Measurements from ENCODE around the gene SBK1. TPM values are rescaled to one million over a fixed set of nuclear protein-coding genes. Genes with fewer than 3 reads are reported as not detected.
A peak's percentile ranks its signal among the peaks of the same experiment; 100 is the strongest.

Gene SBK1
- total RNA-seq, 2 experiments from 2014 or later = 35.3 to 35.9 TPM

- TF ChIP-seq CTCF (IDR thresholded peaks at IDR 0.05) = no peak
- H3K27me3 Mint-ChIP-seq = no peaks in the 10 kb centered on the region
- DNase-seq (no peak), ATAC-seq (no peak)
- no peak overlapping the region for H3K4me3 Mint-ChIP-seq
- intact Hi-C loops (cut with micrococcal nuclease) = no loop called here
- no peaks in the 10 kb centered on the region for H3K9me3 Mint-ChIP-seq
- CTCF ChIA-PET = interaction anchor here (0.7 to 10.3 kb wide), 4 partner anchors 9 to 296 kb away, joined by 4 to 259 read pairs (median 10); no protein-coding TSS in a partner anchor
- POLR2A ChIA-PET = no interaction called here
- H3K36me3 Mint-ChIP-seq (ENCODE audit: low read depth) = peaks cover 4% of the 10 kb centered on the region
- H3K27ac Mint-ChIP-seq = no peak overlapping the region
- peaks cover 17% of the 10 kb centered on the region for H3K4me1 Mint-ChIP-seq (ENCODE audit: low read depth)
Measured at GRCh38 chr16:28320741-28321140, 28.4 kb downstream of the SBK1 start.

- TF ChIP-seq CTCF (IDR thresholded peaks at IDR 0.05) = peak; percentile 94
- Mint-ChIP-seq H3K36me3 (ENCODE audit: low read depth) (peaks cover 4% of the 10 kb centered on the region), H3K27ac (no peak overlapping the region), H3K4me3 (no peak overlapping the region), H3K4me1 (ENCODE audit: low read depth) (peaks cover 10% of the 10 kb centered on the region), H3K9me3 (no peaks in the 10 kb centered on the region), H3K27me3 (no peaks in the 10 kb centered on the region)
- intact Hi-C loops (cut with micrococcal nuclease) = no loop called here
- ChIA-PET CTCF (interaction anchor here (0.7 to 10.3 kb wide), 10 partner anchors 10 to 294 kb away, joined by 3 to 259 read pairs (median 4); no protein-coding TSS in a partner anchor), POLR2A (no interaction called here)
- ATAC-seq = peak; percentile 52
- DNase-seq = peak; percentile 65
Measured at GRCh38 chr16:28321700-28322411, 29.5 kb downstream of the SBK1 start.

GRCh38 chr16:28324235-28324886, 32.0 kb downstream of the SBK1 start:
- CTCF ChIA-PET = no interaction called here
- Mint-ChIP-seq H3K4me3 (no peak overlapping the region), H3K36me3 (ENCODE audit: low read depth) (no peaks in the 10 kb centered on the region), H3K9me3 (no peaks in the 10 kb centered on the region), H3K4me1 (ENCODE audit: low read depth) (peaks cover 6% of the 10 kb centered on the region), H3K27me3 (no peaks in the 10 kb centered on the region), H3K27ac (no peak overlapping the region)
- POLR2A ChIA-PET = interaction anchor here (0.7 kb wide), 1 partner anchor 14 kb away, joined by 3 read pairs; no protein-coding TSS in a partner anchor
- intact Hi-C loops (cut with micrococcal nuclease) = no loop called here
- no peak for ATAC-seq
- no peak for TF ChIP-seq CTCF (IDR thresholded peaks at IDR 0.05)
- no peak for DNase-seq

GRCh38 chr16:28324887-28325279, 32.6 kb downstream of the SBK1 start:
- CTCF ChIA-PET = no interaction called here
- ATAC-seq (no peak), DNase-seq (no peak)
- Mint-ChIP-seq H3K4me1 (ENCODE audit: low read depth) (peaks cover 6% of the 10 kb centered on the region), H3K4me3 (no peak overlapping the region), H3K27me3 (no peaks in the 10 kb centered on the region), H3K9me3 (no peaks in the 10 kb centered on the region), H3K27ac (peak overlapping the region; percentile 13), H3K36me3 (ENCODE audit: low read depth) (no peaks in the 10 kb centered on the region)
- intact Hi-C loops (cut with micrococcal nuclease) = no loop called here
- POLR2A ChIA-PET = no interaction called here
- no peak for TF ChIP-seq CTCF (IDR thresholded peaks at IDR 0.05)

Measured in activated CD8-positive, alpha-beta T cell treated with anti-CD3 and anti-CD28 coated beads for 36 hours (primary cell).